ENCODE results near the gene SPATA46. TPM values are rescaled to one million over a fixed set of nuclear protein-coding genes. Genes with fewer than 3 reads are reported as not detected.

The SPATA46 gene
- total RNA-seq, 2 experiments from 2014 or later = not detected

DNA sequence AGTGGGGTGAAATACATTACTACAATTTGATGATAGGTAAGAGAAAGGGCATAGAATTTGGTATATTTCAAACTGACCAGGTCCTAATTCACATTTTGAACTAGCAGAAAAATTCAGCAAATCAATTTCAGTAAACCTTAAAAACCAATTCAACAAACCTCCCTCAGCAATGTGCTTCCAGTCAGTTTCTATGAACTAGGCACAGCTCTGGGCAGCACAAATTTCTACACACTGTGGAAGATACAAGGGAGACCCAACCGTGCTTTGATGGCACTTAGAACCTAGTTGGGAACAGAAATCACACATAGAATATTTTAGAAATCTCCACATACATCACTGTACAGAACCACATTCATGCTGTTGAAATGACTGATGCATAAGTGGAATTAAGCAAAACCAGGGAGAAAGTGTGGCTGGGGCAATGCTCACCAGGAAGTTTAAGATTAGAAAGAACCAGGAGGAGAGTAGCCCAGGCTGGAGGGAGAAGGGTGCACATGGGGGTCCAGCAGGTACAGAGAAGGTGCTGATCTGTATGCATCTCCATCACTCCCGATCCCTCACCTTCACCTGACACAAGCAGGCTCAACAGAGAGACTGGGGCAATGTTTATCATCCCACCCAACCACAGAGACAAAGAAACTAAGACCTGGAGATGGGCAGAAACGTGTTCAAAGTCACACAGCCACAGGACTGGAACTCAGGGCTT lies 19.7 kb upstream of the SPATA46 start:
- no peaks in the 10 kb centered on the region for H4K20me1 ChIP-seq (ENCODE audit: insufficient read depth, low read length)
- H2AFZ ChIP-seq (ENCODE audit: low read length) = no peak overlapping the region
- ChIA-PET CTCF (ENCODE audit: unreplicated experiment) (no interaction called here), POLR2A (no interaction called here)
- no peaks in the 10 kb centered on the region for H3K9me3 ChIP-seq (ENCODE audit: low read length)
- intact Hi-C loops (cut with micrococcal nuclease; ENCODE audit: unreplicated experiment) = no loop called here
- H3K4me3 ChIP-seq (ENCODE audit: low read depth, low read length, poor library complexity, severe bottlenecking) = no peak overlapping the region
- H3K79me2 ChIP-seq (ENCODE audit: insufficient read depth, low read depth, low read length) = no peaks in the 10 kb centered on the region
- no peaks in the 10 kb centered on the region for H3K36me3 ChIP-seq (ENCODE audit: insufficient read depth, low read length)
- TF ChIP-seq, protein P1, sequence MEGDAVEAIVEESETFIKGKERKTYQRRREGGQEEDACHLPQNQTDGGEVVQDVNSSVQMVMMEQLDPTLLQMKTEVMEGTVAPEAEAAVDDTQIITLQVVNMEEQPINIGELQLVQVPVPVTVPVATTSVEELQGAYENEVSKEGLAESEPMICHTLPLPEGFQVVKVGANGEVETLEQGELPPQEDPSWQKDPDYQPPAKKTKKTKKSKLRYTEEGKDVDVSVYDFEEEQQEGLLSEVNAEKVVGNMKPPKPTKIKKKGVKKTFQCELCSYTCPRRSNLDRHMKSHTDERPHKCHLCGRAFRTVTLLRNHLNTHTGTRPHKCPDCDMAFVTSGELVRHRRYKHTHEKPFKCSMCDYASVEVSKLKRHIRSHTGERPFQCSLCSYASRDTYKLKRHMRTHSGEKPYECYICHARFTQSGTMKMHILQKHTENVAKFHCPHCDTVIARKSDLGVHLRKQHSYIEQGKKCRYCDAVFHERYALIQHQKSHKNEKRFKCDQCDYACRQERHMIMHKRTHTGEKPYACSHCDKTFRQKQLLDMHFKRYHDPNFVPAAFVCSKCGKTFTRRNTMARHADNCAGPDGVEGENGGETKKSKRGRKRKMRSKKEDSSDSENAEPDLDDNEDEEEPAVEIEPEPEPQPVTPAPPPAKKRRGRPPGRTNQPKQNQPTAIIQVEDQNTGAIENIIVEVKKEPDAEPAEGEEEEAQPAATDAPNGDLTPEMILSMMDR (conservative IDR thresholded peaks at IDR 0.05; ENCODE audit: low read length) = no peak
- DNase-seq (ENCODE audit: low spot score) = no peak
- H3K4me2 ChIP-seq (ENCODE audit: low read length) = no peak overlapping the region
- H3K9me2 ChIP-seq (ENCODE audit: insufficient read depth, low read length) = no peaks in the 10 kb centered on the region
- H3K4me1 ChIP-seq (ENCODE audit: insufficient read depth, low read length, poor library complexity, severe bottlenecking) = no peaks in the 10 kb centered on the region
- BruUV-seq (replicated peaks) = no TSS peak
- no peak overlapping the region for H3K27ac ChIP-seq (ENCODE audit: low read depth, low read length, poor library complexity, severe bottlenecking)

DNA sequence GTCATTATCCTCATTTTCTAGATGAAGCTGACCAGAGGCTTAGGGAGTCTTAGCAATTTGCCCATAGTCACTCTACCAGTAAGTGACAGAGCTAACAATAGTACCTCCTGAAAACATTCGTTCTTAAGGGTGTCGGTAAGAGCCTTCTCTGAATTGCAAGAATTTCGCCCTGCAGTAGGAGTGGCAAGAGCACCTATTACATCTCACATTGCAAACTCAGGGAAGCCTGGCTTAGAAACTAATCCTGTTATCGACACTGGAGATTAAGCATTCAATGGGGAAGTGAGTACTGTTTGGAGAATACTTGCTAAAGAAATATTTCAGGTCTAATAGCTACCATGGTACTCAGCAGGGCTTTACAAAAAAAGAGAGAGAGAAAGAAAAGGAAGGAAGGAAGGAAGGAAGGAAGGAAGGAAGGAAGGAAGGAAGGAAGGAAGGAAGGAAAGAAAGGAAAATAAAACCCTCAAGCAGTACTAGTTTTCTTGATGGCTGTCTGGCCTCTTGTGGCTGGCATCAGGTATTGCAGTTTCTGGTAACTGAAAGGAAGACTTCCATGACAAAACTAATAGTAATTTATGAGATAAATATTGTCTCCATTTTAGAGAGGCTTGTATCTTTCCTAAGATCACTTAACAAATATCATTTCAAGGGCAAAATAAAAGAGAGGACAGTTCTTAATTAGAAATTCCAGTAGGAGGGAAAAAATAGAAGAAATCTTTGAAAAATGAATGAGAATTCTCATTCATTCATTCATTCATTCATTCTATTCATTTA lies 15.3 kb upstream of the SPATA46 start:
- no peaks in the 10 kb centered on the region for H3K9me3 ChIP-seq (ENCODE audit: low read length)
- H3K9me2 ChIP-seq (ENCODE audit: insufficient read depth, low read length) = no peaks in the 10 kb centered on the region
- no TSS peak for BruUV-seq (replicated peaks)
- H3K79me2 ChIP-seq (ENCODE audit: insufficient read depth, low read depth, low read length) = no peaks in the 10 kb centered on the region
- H3K36me3 ChIP-seq (ENCODE audit: insufficient read depth, low read length) = no peaks in the 10 kb centered on the region
- ChIA-PET POLR2A (no interaction called here), CTCF (ENCODE audit: unreplicated experiment) (no interaction called here)
- H3K4me3 ChIP-seq (ENCODE audit: low read depth, low read length, poor library complexity, severe bottlenecking) = no peak overlapping the region
- no peak overlapping the region for H2AFZ ChIP-seq (ENCODE audit: low read length)
- H4K20me1 ChIP-seq (ENCODE audit: insufficient read depth, low read length) = no peaks in the 10 kb centered on the region
- H3K4me1 ChIP-seq (ENCODE audit: insufficient read depth, low read length, poor library complexity, severe bottlenecking) = no peaks in the 10 kb centered on the region
- H3K27ac ChIP-seq (ENCODE audit: low read depth, low read length, poor library complexity, severe bottlenecking) = no peak overlapping the region
- no peak overlapping the region for H3K4me2 ChIP-seq (ENCODE audit: low read length)
- DNase-seq (ENCODE audit: low spot score) = peak; percentile 35
- TF ChIP-seq, protein P1 (conservative IDR thresholded peaks at IDR 0.05; ENCODE audit: low read length) = peak; percentile 84
- TF ChIP-seq EZH2phosphoT487 (IDR thresholded peaks at IDR 0.05; ENCODE audit: borderline replicate concordance, low read depth, low read length) = no peak
- intact Hi-C loops (cut with micrococcal nuclease; ENCODE audit: unreplicated experiment) = loop anchor here (2.0 kb wide), 1 partner anchor 335 kb away; no protein-coding TSS in a partner anchor
